ENCODE results near the gene SPATA4.

The SPATA4 gene

DNA sequence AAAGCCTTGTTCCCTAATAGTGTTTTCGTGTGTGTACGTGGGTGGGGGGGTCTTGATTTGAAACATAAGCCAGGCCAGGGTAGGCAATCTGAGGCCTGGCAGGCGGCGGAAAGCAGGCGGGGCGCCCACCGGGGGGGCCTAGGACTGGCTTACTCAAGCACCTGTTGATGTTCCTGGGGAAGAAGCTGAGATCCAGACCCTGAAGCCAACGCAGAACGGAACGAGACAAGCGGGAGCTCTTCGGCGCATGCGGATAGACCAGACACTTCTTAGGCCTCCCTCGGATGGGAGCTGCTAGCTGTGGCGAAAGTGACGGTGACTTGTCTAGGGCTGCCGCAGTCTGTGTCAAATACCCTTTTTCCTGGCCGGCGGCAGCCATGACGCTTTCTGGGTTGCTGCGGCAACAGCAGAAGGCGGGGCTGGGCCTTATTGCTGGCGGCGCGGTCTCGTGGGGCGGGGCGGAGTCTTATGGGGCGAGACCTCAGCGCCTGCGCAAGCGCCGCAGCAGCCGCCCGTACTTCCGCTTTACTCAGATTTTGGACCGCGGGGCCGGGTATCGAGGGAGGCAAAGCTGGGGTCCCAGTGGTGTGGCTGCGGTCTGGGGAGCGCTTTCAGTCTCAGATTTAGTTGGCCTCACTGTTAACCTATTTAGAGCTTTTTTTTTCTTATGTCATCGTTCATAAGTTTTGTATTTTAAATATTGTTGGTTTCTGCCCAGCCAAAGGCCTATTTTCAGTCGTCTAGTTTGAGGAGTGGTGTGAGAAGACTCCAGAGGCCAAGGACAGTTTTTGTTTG, at the start of gene SPATA4:
Gene SPATA4 (minus strand): TSS at position 402 of the 795 bp plus-strand sequence. CDS start 23 bp downstream, at position 379.
- no peak for TF ChIP-seq GLIS3 (CRISPR knock-in tag; IDR thresholded peaks at IDR 0.05)
- 0 out of 2 replicates have a peak, but pooled peaks have one; percentile 13 for TF ChIP-seq BACH2 (CRISPR knock-in tag; IDR thresholded peaks at IDR 0.05; ENCODE audit: borderline replicate concordance)
- ATAC-seq = peak; percentile 93

DNA sequence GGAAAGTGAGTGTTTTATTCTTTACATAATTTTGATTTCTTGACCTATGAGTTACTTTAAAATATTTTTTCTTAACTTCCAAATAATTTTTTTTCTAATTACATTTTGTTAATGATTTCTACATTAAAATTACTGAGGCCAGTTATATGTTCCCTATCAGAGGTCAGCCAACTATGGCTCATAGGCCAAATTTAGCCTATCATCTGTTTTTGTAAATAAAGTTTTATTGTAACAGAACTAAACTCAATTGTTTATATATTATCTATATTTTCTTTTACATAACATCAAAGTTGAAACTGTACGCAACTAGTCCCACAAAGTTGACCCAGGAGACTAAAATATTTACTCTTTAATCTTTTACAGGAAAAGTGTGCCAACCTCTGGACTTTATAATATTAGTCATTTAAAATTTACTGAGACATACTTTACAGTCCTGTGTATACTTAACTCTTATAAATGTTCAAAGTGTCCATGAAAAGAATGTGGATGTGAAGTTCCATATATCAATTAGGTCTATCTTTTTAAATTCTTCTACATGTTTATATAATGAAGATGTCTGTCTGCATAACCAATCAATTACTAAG, 47.5 kb upstream of the SPATA4 start:
- TF ChIP-seq ISL1 (CRISPR knock-in tag; IDR thresholded peaks at IDR 0.05) (peak; percentile 36), GLIS3 (CRISPR knock-in tag; IDR thresholded peaks at IDR 0.05) (no peak)
- no peak for ATAC-seq

DNA sequence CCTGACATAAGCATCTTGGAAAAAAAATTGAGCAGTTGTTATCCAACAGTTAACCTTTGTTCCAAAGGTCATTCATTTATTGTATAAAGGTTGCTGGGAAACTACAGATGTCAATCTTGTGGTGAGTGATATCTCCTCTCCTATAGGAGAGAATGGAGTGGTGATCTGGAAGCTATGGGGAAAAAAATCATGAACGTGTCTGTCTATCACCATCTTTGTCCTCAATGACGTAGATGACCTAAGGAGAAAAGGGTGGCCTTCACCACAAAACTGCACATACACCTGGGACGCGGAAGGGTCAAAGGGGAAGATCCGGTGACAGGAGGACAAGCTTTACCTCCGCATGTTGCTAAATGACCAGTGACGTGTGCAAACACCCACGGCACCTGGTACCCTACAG, 46.3 kb upstream of the SPATA4 start:
- no peak for TF ChIP-seq OSR1 (CRISPR knock-in tag; IDR thresholded peaks at IDR 0.05)
- TF ChIP-seq ARNTL (CRISPR knock-in tag; IDR thresholded peaks at IDR 0.05; ENCODE audit: borderline replicate concordance, low read depth) = no peak
- TF ChIP-seq TOX (CRISPR knock-in tag; IDR thresholded peaks at IDR 0.05; ENCODE audit: borderline replicate concordance) = no peak
- TF ChIP-seq, protein P1, sequence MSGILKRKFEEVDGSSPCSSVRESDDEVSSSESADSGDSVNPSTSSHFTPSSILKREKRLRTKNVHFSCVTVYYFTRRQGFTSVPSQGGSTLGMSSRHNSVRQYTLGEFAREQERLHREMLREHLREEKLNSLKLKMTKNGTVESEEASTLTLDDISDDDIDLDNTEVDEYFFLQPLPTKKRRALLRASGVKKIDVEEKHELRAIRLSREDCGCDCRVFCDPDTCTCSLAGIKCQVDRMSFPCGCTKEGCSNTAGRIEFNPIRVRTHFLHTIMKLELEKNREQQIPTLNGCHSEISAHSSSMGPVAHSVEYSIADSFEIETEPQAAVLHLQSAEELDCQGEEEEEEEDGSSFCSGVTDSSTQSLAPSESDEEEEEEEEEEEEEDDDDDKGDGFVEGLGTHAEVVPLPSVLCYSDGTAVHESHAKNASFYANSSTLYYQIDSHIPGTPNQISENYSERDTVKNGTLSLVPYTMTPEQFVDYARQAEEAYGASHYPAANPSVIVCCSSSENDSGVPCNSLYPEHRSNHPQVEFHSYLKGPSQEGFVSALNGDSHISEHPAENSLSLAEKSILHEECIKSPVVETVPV (CRISPR knock-in tag; IDR thresholded peaks at IDR 0.05) = no peak
- TF ChIP-seq, protein P2, sequence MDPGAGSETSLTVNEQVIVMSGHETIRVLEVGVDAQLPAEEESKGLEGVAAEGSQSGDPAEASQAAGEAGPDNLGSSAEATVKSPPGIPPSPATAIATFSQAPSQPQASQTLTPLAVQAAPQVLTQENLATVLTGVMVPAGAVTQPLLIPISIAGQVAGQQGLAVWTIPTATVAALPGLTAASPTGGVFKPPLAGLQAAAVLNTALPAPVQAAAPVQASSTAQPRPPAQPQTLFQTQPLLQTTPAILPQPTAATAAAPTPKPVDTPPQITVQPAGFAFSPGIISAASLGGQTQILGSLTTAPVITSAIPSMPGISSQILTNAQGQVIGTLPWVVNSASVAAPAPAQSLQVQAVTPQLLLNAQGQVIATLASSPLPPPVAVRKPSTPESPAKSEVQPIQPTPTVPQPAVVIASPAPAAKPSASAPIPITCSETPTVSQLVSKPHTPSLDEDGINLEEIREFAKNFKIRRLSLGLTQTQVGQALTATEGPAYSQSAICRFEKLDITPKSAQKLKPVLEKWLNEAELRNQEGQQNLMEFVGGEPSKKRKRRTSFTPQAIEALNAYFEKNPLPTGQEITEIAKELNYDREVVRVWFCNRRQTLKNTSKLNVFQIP (CRISPR knock-in tag; IDR thresholded peaks at IDR 0.05; ENCODE audit: borderline replicate concordance, low read depth) = no peak
- TF ChIP-seq ZNF8 (CRISPR knock-in tag; IDR thresholded peaks at IDR 0.05) = no peak
- TF ChIP-seq ISL1 (CRISPR knock-in tag; IDR thresholded peaks at IDR 0.05) = no peak
- TF ChIP-seq, protein P3, sequence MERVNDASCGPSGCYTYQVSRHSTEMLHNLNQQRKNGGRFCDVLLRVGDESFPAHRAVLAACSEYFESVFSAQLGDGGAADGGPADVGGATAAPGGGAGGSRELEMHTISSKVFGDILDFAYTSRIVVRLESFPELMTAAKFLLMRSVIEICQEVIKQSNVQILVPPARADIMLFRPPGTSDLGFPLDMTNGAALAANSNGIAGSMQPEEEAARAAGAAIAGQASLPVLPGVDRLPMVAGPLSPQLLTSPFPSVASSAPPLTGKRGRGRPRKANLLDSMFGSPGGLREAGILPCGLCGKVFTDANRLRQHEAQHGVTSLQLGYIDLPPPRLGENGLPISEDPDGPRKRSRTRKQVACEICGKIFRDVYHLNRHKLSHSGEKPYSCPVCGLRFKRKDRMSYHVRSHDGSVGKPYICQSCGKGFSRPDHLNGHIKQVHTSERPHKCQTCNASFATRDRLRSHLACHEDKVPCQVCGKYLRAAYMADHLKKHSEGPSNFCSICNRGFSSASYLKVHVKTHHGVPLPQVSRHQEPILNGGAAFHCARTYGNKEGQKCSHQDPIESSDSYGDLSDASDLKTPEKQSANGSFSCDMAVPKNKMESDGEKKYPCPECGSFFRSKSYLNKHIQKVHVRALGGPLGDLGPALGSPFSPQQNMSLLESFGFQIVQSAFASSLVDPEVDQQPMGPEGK (CRISPR knock-in tag; IDR thresholded peaks at IDR 0.05; ENCODE audit: borderline replicate concordance) = no peak
- TF ChIP-seq PPARA (CRISPR knock-in tag; IDR thresholded peaks at IDR 0.05; ENCODE audit: borderline replicate concordance) = no peak
- TF ChIP-seq RARB (CRISPR knock-in tag; IDR thresholded peaks at IDR 0.05) = no peak
- no peak for TF ChIP-seq SNAI2 (CRISPR knock-in tag; IDR thresholded peaks at IDR 0.05)
- TF ChIP-seq ZFP30 (CRISPR knock-in tag; IDR thresholded peaks at IDR 0.05) = no peak
- no peak for TF ChIP-seq ZC3H10 (CRISPR knock-in tag; IDR thresholded peaks at IDR 0.05)
- no peak for ATAC-seq

- TF ChIP-seq CREB5 (CRISPR knock-in tag; IDR thresholded peaks at IDR 0.05; ENCODE audit: low read depth) (no peak), TSHZ2 (CRISPR knock-in tag; IDR thresholded peaks at IDR 0.05) (no peak), ZFP3 (CRISPR knock-in tag; IDR thresholded peaks at IDR 0.05) (no peak), ZNF8 (CRISPR knock-in tag; IDR thresholded peaks at IDR 0.05) (no peak), PPARA (CRISPR knock-in tag; IDR thresholded peaks at IDR 0.05; ENCODE audit: borderline replicate concordance) (no peak), ZFP30 (CRISPR knock-in tag; IDR thresholded peaks at IDR 0.05) (no peak)
- TF ChIP-seq, protein P1 (CRISPR knock-in tag; IDR thresholded peaks at IDR 0.05) = no peak
- TF ChIP-seq, protein P3 (CRISPR knock-in tag; IDR thresholded peaks at IDR 0.05; ENCODE audit: borderline replicate concordance) = no peak
- TF ChIP-seq, protein P2 (CRISPR knock-in tag; IDR thresholded peaks at IDR 0.05; ENCODE audit: borderline replicate concordance, low read depth) = no peak
- peak; percentile 51 for ATAC-seq
Observed at GRCh38 chr4:176238826-176239225, 43.4 kb upstream of the SPATA4 start.

Data from SK-N-SH treated with all-trans-retinoic acid at 6 μM for 48 hours (cell line).